ENCODE data around the gene NME8.
"Not testable (repeated sequence)": the region's sequence is repeated elsewhere in the genome, so short reads cannot be mapped to it uniquely, and the experiment has no call there.

NME8 gene, protein sequence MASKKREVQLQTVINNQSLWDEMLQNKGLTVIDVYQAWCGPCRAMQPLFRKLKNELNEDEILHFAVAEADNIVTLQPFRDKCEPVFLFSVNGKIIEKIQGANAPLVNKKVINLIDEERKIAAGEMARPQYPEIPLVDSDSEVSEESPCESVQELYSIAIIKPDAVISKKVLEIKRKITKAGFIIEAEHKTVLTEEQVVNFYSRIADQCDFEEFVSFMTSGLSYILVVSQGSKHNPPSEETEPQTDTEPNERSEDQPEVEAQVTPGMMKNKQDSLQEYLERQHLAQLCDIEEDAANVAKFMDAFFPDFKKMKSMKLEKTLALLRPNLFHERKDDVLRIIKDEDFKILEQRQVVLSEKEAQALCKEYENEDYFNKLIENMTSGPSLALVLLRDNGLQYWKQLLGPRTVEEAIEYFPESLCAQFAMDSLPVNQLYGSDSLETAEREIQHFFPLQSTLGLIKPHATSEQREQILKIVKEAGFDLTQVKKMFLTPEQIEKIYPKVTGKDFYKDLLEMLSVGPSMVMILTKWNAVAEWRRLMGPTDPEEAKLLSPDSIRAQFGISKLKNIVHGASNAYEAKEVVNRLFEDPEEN

DNA sequence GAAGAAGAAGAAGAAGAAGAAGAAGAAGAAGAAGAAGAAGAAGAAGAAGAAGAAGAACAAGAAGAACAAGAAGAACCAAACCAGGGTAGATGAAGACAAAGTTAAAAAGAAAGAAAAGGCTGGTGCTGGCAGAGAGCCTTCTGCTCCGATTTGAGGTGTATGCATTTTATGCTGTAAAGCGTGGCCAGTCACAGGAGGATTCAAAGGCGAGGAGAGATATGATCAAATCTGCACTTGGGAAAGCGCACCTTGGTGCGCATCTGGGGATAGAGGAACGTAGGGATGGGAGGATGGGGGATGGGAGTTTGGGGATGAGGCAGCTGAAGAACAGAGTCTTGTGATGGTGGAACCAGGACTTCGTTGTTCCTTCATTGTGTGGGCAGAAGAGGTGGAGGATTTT is at the start of gene NME8:
Gene NME8 (plus strand): TSS at position 301 of the 400 bp plus-strand sequence. CDS start 1,670 bp downstream, outside the sequence.
- in situ Hi-C loops (cut with MboI; ENCODE audit: low sequenced_read_pairs) = loop anchor here (25.0 kb wide), 1 partner anchor 611 kb away; no protein-coding TSS in a partner anchor

DNA sequence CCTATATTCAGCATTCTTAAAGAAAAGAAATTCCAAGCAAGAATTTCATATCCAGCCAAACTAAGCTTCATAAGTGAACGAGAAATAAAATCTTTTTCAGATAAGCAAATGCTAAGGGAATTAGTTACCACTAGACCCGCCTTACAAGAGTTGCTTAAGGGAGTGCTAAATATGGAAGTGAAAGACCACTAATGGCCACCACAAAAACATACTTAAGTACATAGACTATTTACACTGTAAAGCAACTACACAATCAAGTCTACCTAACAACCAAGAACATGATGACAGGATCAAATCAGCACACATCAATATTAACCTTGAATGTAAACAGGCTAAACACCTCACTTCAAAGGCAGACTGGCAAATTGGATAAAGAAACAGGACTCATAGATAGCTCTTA is 42.2 kb upstream of the NME8 start:
- in situ Hi-C loops (cut with MboI; ENCODE audit: low sequenced_read_pairs) = no loop called here

DNA sequence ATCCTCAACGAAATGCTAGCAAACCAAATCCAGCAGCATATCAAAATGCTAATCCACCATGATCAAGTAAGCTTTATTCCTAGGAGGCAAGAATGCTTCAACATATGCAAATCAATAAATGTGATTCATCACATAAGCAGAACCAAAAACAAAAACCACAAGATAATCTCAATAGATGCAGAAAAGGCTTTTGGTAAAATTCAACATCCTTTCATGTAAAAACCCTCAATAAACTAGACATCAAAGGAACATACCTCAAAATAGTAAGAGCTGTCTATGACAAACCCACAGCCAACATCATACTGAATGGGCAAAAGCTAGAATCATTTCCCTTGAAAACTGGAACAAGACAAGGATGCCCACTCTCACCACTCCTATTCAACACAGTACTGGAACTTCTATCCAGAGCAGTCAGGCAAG is 36.2 kb upstream of the NME8 start:
- in situ Hi-C loops (cut with MboI; ENCODE audit: low sequenced_read_pairs) = not testable (repeated sequence)

DNA sequence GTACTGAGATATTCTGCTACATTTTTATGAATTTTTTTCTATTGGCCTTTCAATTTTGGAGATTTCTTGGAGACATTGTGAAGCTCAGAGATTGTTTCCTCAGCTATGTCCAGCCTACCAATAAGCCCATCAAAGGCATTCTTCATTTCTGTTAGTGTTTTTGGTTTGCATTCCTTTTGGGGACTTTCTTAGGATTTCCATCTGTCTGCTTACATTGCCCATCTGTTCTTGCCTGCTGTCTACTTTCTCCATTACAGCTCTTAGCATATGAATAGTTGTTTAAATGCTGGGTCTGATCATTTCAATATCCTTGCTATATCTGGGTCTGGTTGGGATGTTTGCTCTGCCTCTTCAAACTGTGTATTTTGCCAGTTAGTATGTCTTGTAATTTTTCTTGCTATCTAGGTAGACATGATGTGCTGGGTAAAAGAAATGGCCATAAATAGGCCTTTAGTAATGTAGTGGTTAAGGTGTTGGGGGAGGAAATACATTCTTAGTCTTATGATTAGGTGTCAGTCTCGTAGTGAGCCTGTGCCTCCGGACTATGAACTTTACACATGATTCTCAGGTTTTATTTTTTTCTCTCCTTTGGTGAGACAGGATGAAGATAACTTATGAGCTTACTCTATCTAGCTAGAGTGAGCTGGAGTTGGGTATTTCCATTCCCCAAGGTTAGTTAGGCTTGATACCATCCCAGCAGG is 32.6 kb upstream of the NME8 start:
- in situ Hi-C loops (cut with MboI; ENCODE audit: low sequenced_read_pairs) = no loop called here

DNA sequence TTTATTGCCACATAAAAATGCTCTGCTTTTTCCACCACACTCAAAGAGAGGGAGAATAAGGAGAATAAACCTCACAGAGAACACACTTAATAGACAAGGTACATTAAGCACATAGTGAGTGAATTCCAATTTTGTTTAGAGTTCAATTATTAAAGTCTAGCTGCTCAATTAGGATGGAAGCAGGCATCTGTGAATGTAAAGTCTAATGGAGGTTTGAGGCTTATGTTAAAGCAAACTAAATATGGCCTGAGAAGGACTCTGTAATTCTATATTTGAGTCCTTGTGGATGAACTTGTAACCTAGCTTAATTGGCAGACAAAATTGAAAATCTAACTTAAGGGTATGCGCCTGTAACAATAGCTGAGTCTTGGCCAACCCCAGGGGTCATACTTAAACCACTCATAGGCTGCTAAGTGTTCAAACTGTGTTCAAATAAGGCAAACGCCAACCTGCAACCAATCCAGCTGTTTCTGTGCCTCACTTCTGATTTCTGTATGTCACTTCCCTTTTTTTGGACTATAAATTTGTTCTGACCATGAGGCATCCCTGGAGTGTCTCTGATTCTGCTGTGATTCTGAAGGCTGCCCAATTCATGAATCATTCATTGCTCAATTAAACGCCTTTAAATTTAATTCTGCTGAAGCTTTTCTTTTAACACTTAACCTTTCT is 31.3 kb upstream of the NME8 start:
- in situ Hi-C loops (cut with MboI; ENCODE audit: low sequenced_read_pairs) = no loop called here

DNA sequence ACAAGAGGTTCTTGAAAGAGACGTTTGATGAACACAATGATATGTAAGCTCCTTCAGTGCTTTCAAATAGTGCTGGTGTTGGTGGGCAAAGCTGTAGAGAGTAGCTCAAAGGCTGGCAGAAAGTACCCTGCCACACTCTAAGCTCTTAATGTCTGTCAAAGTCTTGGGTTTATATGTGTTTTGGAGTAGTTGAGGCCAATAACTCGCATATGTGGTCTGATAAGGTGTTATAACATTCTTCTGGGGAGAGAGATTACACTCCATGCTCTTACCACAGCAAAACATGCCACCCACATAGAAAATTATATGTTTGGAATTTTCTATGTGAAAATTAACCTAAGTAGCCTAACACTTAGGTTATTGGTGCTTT is 30.8 kb upstream of the NME8 start:
- in situ Hi-C loops (cut with MboI; ENCODE audit: low sequenced_read_pairs) = no loop called here

DNA sequence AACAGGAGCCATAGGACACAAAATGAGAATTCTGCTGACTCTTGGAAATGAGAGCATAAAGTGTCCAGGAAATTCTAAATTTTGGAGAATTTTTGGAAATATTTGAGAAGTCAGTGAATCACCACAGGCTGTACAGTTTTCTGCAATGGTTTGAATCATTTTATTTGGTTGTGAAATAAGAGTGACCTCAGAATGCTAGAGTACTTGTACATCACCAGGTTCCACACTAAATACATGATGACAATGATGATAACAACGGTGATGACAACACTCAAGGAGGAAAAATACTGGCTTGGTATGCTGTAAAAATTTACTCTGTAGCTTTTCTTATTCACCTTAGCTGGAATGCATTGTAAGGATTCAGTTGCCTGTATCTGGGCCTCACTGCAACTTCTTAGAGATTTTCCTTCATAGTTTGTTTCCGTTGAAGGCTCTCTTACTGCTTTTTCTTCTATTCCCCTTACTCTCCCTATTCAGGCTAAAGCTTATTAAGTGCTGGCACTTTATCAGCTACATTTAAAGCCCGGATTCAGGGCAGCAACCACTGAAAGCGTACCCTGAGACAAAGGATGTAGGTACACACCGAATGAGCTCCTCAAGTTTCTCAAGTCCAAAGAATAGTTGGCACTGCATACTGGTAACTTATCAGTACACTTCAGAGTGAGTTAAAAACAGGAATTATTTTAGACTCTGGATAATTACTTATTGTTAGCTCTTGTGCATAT is 30.2 kb upstream of the NME8 start:
- in situ Hi-C loops (cut with MboI; ENCODE audit: low sequenced_read_pairs) = no loop called here

DNA sequence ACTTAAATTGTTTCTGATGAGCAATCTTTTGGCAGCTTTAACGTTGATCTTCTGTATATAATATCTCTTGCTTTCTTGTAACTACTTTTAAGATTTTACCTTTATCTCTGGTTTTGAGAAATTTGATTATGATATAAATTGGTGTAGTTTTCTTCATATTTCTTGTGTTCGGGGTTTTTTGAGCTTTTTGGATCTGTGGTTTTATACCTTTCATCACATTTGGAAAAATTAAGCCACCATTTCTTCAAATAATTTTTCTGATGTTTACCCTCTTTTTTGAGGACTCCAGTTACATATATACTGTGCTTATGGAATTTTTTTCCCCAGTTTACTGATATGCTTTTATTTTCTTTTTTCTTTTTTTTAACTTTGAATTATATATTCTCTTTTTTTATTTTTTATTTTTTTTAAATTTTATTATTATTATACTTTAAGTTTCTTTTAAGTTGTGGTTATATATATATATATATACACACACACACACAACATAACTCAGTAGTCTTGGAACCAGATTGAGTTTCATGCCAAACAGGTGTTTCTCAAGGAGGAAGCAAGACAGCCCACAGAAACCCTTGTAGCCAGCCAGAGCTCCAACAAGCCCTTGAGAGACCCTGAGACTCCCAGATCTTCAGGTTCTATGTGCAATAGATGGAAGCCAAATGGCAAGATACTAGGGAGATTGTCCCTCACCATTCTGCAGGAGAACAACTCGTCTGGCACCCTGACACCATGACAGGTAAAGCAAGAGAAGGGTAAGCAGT is 27.5 kb upstream of the NME8 start:
- in situ Hi-C loops (cut with MboI; ENCODE audit: low sequenced_read_pairs) = no loop called here

DNA sequence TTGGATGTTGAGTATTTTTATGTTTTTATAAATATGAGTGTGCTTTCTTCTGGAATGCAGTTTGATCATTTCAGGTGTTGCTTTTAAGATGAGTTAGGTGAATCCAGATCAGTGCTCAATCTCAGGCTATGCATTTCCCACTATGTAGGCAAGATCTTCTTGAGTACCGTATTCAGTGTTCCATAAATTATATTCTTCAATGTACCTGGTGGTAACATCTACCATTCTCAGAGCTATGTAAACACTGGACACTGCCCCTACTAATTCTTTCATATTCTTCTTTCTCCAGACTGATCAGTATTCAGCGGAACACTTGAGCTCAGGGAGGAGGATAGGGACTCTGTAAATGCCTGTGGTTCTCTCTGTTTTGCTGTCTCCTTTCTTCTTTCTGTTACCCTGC is 25.5 kb upstream of the NME8 start:
- in situ Hi-C loops (cut with MboI; ENCODE audit: low sequenced_read_pairs) = no loop called here

DNA sequence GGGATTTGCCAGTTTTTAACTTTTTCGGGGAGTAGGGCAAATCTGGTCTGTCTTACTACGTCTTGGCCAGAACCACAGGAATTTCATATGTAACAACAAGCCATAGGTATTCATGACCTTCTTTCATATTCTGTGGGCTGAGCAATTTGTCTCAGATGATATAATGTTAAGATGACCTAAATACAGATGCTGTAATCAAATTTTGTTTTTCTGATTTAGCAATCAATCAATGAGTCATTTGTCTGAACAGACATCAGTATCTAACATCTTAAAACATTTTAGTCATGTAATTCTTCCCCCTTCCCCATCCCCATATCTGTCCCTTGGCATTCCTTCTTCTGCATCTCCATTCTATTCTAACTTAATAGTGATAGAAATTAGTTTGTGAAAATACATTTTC is 24.8 kb upstream of the NME8 start:
- in situ Hi-C loops (cut with MboI; ENCODE audit: low sequenced_read_pairs) = no loop called here

DNA sequence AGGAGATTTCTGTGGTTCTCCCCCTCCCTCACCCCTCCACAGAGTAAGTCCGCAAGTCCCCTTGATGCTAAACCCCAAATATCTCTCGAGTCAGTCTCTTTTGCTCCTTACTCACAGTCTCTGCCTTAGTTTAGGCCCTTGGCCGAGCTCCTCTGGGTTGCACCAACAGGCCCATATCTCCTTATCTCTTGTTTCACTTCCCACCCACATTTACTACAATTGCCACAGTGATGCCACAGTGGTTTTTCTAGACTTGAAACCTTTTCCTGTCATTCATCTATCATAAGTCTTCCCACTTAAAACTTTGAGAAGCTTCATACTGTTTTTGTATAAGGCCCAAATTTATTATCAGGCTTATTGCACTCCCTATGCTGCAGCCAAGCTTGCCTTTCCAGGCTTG is 23.4 kb upstream of the NME8 start:
- in situ Hi-C loops (cut with MboI; ENCODE audit: low sequenced_read_pairs) = loop anchor here (25.0 kb wide), 1 partner anchor 588 kb away; no protein-coding TSS in a partner anchor

DNA sequence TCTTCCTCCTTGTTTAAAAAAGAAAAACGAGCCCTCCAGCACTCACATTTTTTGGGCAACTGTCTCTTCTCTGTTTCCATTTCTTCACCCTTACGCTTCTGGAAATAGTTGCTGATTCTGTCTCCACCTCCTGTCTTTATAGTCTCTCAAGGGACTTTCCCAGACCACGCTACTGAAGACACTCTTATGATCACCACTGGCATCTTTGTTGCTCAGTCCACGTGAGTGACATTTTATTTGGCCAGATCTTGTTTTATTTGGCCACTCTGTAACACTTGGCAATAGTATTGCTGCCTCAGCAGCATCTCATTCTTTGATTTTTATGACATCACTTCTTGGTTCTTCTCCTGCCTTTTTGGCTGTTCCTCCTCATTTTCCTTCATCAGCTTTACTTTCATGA is 21.6 kb upstream of the NME8 start:
- in situ Hi-C loops (cut with MboI; ENCODE audit: low sequenced_read_pairs) = loop anchor here (25.0 kb wide), 1 partner anchor 590 kb away; no protein-coding TSS in a partner anchor

DNA sequence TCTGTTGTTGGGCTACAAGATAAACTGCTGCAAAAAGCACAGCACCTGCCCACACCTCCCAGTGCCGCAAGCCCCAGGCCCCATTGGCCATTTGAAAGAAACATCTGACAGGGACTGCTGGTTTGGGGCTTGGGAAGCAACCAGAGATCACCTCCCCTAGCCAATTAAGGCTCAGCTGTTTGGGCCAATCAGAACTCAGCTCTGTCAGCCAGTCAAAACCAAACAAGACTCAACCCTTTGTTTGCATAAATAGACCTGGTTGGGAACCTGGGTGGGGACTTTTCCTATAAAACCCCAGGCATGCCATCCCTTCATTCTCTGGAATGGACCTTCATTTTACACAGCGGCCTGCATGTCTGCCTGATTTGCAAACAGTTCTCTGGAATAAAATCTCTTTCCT is 17.2 kb upstream of the NME8 start:
- in situ Hi-C loops (cut with MboI; ENCODE audit: low sequenced_read_pairs) = loop anchor here (25.0 kb wide), 1 partner anchor 594 kb away; no protein-coding TSS in a partner anchor

DNA sequence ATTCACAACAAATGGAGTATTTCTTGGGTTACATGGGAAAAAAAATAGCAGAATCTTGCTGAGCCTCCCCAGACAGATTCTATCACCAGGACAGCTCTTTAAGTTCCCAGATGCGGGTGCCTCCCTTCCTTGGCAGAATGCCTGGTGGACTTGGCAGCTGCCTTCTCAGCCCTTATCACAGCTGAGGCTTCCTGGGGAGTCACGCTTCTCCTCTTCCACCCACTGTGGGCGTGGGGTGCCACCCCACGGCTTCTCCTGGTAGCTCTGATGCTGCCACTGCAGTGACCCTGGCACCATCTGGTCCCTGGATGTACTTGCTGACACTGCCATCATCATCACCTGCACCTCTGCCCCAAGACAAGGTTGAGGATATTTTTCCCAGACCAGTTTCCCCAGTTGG is 16.2 kb upstream of the NME8 start:
- in situ Hi-C loops (cut with MboI; ENCODE audit: low sequenced_read_pairs) = loop anchor here (25.0 kb wide), 1 partner anchor 595 kb away; no protein-coding TSS in a partner anchor

DNA sequence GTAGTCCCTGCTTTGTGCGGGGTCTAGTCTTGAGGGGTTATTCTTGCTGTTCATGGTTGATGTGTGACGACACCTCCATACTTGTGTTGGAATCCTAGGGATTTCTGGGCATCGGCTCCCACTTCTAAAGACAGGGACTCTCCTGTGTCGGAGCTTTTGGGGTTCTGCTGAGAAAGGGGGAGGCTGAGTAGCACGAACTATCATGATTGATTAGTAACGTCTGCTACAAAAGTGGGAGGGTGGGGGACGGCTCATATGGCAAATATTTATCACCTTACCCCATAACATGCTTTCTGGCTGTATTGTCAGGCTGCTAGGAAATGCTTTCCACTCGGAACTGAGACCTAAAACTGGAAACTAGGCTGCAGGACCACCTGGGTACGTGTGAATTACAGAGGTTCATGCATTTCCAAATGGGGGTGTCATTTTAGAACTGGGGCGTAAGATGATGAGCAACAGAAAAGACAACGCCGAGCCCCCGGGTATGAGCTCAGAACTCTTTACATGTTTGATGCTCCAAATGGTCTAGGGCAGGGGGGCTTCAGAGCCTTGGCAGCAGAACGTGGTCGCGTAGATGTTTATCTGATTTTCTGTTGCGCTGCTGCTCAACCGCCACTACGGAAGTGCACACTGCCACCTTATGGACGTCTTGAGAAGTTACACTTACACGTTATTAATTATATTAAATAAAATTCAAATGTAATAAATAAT is 15.1 kb upstream of the NME8 start:
- in situ Hi-C loops (cut with MboI; ENCODE audit: low sequenced_read_pairs) = loop anchor here (25.0 kb wide), 1 partner anchor 596 kb away; no protein-coding TSS in a partner anchor

DNA sequence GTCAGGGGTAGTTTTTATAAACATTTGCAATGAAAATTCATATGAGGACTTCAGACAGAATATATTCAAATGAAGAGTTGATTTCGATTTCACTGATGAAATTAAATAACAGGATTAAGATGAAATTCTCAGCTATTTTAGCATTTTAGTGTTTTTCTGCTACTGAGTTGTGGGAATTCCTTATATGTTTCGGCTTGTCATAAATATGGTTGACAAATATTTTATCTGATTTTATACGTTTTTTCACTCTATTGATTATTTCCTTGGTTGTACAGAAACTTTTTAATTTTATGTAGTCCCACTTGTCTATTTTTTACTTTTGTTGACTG is 14.6 kb upstream of the NME8 start:
- in situ Hi-C loops (cut with MboI; ENCODE audit: low sequenced_read_pairs) = loop anchor here (25.0 kb wide), 1 partner anchor 596 kb away; no protein-coding TSS in a partner anchor

DNA sequence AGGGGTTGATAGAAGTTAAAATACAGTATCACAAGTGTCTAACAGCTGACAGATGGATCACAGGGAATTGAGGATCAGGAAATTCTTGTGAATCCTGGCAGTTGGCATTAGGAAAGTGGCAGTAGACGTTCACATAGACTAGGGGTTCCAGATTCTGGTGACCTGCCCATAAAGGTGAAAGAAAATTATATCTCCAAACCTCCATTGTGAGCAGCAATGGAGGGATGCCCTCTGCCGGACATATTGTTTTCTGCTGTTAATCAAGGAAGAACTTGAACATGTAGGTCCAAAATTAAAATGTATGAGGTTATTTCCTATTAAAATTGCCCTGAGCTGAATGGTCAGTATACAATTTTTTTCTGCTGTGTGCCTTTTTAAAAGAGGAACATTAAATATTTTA is 5.1 kb downstream of the NME8 start:
- in situ Hi-C loops (cut with MboI; ENCODE audit: low sequenced_read_pairs) = loop anchor here (25.0 kb wide), 1 partner anchor 1366 kb away; no protein-coding TSS in a partner anchor

DNA sequence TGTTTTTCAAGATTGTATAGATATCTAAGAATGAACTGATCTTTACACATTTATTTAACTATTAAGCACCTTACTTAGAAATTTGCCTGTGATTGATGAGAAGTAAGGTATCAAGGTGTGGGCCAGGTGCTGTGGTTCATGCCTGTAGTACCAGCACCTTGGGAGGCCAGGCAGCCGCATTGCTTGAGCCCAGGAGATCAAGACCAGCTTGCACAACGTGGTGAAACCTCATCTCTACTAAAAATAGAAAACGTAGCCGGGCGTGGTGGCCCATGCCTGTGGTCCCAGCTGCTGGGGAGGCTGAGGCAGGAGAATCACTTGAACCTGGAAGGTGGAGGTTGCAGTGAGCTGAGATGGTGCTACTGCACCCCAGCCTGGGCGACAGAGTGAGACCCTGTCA is 33.7 kb downstream of the NME8 start:
- in situ Hi-C loops (cut with MboI; ENCODE audit: low sequenced_read_pairs) = no loop called here

DNA sequence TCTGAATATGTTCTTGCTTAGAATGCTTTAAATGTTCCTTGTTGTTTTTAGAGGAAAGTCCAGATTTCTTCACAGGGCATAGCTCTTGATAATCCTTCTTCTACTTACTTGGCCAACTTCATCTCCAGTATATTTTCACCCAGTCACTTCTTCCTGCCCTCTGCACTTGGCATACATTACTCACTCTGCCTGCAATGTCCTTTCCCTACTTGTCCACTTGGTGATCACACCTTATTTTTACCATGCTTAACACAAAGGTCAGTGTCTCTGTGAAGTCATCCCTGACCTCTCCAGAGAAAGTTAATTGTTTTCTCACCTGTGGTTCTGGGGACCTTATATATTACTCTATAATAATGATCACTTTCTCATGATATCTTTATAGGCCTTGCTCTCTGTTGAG is 45.0 kb downstream of the NME8 start:
- in situ Hi-C loops (cut with MboI; ENCODE audit: low sequenced_read_pairs) = loop anchor here (10.0 kb wide), 1 partner anchor 201 kb away; no protein-coding TSS in a partner anchor

All from HL-60/S4 treated with retinoic acid at 250 ng/mL for 4 days and 3 days (cell line).